ENCODE data around the gene CC2D1B.
A peak's percentile ranks its signal among the peaks of the same experiment; 100 is the strongest.

CC2D1B gene

DNA sequence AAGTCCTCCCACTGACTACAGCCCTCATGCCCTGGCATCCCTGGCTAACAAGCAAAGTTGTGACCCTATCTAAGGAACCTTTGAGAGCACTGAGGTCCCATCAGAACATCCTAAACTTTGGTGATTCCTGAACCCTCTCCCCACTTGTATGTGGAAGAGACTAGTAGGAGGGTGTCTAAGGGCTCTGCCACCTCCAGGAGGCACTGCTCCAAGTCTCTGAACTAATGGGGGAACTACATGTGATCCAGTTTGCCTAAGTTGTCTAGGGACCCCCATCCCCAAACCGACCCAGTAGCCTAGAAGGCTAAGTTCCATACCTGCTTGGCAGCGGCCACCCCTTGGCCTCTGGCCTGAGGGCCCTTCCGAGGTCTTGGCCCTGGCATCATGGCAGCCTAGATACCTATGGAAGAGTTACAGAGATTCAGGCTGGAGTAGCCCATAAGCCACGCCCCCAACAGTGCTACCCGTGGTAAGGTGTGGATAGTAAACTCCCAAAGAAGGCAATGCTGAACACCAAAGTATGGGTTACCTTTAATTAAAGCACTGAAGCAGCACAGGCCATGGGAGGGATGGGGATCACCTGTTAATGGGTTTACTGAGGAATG, 1.7 kb downstream of the CC2D1B start:
- Histone ChIP-seq H4K20me1 (ENCODE audit: insufficient read depth, low read length) (no peaks in the 10 kb centered on the region), H3K79me2 (ENCODE audit: low read length) (peaks cover 16% of the 10 kb centered on the region), H3K27ac (ENCODE audit: low read length) (no peak overlapping the region), H3K9ac (ENCODE audit: low read length) (no peak overlapping the region), H3K4me1 (ENCODE audit: low read length) (peaks cover 8% of the 10 kb centered on the region), H2AFZ (ENCODE audit: low read depth, low read length) (no peak overlapping the region), H3K36me3 (replicated peaks; ENCODE audit: low read depth, low read length) (peaks cover 4% of the 10 kb centered on the region), H3K9me3 (ENCODE audit: insufficient read depth, low read length) (no peaks in the 10 kb centered on the region), H3K27me3 (ENCODE audit: low read depth, low read length) (no peaks in the 10 kb centered on the region), H3K4me2 (ENCODE audit: low read length) (peak overlapping the region; percentile 91), H3K4me3 (ENCODE audit: low read length) (peak overlapping the region; percentile 98; the same call in 1 of the 2 replicates)
- TF ChIP-seq, protein P1, sequence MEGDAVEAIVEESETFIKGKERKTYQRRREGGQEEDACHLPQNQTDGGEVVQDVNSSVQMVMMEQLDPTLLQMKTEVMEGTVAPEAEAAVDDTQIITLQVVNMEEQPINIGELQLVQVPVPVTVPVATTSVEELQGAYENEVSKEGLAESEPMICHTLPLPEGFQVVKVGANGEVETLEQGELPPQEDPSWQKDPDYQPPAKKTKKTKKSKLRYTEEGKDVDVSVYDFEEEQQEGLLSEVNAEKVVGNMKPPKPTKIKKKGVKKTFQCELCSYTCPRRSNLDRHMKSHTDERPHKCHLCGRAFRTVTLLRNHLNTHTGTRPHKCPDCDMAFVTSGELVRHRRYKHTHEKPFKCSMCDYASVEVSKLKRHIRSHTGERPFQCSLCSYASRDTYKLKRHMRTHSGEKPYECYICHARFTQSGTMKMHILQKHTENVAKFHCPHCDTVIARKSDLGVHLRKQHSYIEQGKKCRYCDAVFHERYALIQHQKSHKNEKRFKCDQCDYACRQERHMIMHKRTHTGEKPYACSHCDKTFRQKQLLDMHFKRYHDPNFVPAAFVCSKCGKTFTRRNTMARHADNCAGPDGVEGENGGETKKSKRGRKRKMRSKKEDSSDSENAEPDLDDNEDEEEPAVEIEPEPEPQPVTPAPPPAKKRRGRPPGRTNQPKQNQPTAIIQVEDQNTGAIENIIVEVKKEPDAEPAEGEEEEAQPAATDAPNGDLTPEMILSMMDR (IDR thresholded peaks at IDR 0.05; ENCODE audit: low read depth, low read length): peak; percentile 13; the same call in 1 of the 2 replicates
- TF ChIP-seq EZH2phosphoT487 (IDR thresholded peaks at IDR 0.05; ENCODE audit: low read depth): no peak

DNA sequence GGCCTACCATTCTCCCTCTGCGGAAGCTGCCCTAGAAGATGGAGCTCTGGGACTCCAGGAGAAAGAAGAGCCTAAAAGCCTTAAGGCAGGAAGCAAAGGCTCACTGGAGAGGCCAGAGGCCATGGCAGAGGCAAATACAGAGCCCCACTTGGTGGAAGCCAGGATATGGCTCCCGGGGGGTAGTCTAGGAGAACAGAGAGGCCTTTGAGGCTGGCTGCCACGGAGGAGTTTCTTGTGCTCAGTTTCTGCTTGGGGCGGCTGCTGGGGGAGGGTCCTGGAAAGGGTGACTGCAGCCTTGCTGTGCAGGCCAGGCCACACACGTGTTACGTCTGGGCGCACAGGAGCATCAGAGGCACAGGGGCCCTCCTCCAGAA, 5.4 kb downstream of the CC2D1B start:
- Histone ChIP-seq H3K4me2 (ENCODE audit: low read length) (no peak overlapping the region), H4K20me1 (ENCODE audit: insufficient read depth, low read length) (no peaks in the 10 kb centered on the region), H3K27ac (ENCODE audit: low read length) (no peak overlapping the region), H3K27me3 (ENCODE audit: low read depth, low read length) (no peaks in the 10 kb centered on the region), H3K9me3 (ENCODE audit: insufficient read depth, low read length) (no peaks in the 10 kb centered on the region), H3K4me3 (ENCODE audit: low read length) (no peak overlapping the region), H3K79me2 (ENCODE audit: low read length) (peaks cover 13% of the 10 kb centered on the region), H3K9ac (ENCODE audit: low read length) (no peak overlapping the region), H2AFZ (ENCODE audit: low read depth, low read length) (no peak overlapping the region), H3K36me3 (replicated peaks; ENCODE audit: low read depth, low read length) (peaks cover 16% of the 10 kb centered on the region), H3K4me1 (ENCODE audit: low read length) (peaks cover 8% of the 10 kb centered on the region)
- TF ChIP-seq, protein P1 (IDR thresholded peaks at IDR 0.05; ENCODE audit: low read depth, low read length): no peak
- no peak for TF ChIP-seq EZH2phosphoT487 (IDR thresholded peaks at IDR 0.05; ENCODE audit: low read depth)

DNA sequence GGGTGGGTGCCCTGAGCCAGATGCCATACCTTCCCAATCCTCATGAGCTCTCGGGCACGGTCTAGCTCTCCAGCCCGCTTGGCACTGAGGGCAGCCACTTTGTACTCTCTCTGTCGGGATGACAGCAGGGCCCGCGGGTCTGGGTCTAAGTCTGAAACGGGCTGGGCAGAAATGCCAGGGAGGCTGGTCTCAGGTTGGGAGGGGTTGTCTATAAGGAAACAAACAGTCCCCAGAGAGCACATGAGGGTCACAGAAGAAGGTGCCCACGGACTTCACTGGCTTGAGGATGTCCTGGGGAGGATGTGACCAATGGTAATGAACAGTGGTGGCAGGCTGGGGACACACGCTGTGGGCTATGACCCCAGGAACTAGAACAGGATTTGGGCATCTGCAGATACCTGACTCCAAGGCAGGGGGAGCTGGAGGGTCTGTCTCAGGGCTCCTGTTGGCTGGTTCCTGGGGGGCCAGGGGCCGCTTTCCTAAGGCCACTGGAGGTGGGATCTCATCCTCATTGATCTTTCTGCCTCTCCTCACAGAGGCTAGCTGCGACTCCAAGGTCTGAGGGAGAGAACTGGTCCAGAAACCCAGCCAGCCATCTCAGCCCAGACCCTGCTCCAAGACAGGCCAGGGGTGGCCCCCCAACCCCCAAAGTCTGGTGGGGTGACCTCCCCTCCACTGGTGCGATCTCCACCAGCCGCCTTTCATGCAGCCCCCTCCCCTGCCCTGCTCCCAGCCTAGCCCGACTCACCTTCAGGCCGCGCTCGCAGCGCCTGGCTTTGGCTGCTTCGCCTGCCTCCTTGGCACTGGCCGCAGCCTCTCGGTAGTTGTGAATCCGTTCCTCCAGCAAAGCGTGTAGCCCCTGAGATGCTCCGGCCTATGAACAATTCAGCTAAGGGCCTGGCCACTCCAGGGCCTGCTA, 6.1 kb downstream of the CC2D1B start:
- Histone ChIP-seq H3K4me3 (ENCODE audit: low read length) (no peak overlapping the region), H3K4me1 (ENCODE audit: low read length) (peaks cover 5% of the 10 kb centered on the region), H3K4me2 (ENCODE audit: low read length) (no peak overlapping the region), H3K27me3 (ENCODE audit: low read depth, low read length) (no peaks in the 10 kb centered on the region), H3K9me3 (ENCODE audit: insufficient read depth, low read length) (no peaks in the 10 kb centered on the region), H4K20me1 (ENCODE audit: insufficient read depth, low read length) (no peaks in the 10 kb centered on the region), H3K36me3 (replicated peaks; ENCODE audit: low read depth, low read length) (peaks cover 16% of the 10 kb centered on the region), H3K9ac (ENCODE audit: low read length) (no peak overlapping the region), H3K27ac (ENCODE audit: low read length) (no peak overlapping the region), H3K79me2 (ENCODE audit: low read length) (peaks cover 6% of the 10 kb centered on the region), H2AFZ (ENCODE audit: low read depth, low read length) (no peak overlapping the region)
- TF ChIP-seq, protein P1 (IDR thresholded peaks at IDR 0.05; ENCODE audit: low read depth, low read length): no peak
- no peak for TF ChIP-seq EZH2phosphoT487 (IDR thresholded peaks at IDR 0.05; ENCODE audit: low read depth)

DNA sequence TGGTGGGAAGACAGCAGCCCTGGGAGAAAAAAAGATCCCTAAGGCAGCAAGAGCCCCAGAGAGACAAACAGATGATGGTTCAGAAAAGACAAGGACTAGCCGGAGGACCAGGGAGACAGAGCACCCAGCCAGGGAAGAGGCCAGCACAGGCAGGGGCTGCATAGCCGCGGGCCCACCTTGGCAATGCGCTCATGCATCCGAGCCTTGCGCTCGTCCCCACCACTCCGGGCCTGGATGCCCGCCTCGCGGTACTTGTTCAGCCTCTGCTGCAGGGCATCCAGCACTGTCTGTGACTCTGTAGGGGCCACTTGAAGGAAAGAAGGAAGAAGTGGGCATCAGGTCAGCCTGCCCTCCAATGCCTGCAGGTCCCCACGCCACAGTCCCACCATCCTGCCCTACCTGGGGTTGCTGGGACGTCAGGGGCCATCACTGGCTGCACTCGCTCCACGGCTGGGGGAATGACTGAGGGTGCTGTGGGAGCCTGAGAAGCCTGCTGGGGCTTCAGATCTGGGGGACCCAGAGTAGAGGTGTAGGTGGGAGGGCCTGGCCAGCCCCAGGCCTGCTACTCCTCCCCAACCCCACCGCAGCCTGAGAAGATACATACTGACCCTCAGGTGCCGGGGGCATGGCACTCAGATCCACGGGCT, 7.0 kb downstream of the CC2D1B start:
- H3K36me3 ChIP-seq (replicated peaks; ENCODE audit: low read depth, low read length): peaks cover 16% of the 10 kb centered on the region
- H3K4me3 ChIP-seq (ENCODE audit: low read length): no peak overlapping the region
- H3K4me2 ChIP-seq (ENCODE audit: low read length): no peak overlapping the region
- H3K4me1 ChIP-seq (ENCODE audit: low read length): no peaks in the 10 kb centered on the region
- no peaks in the 10 kb centered on the region for H4K20me1 ChIP-seq (ENCODE audit: insufficient read depth, low read length)
- H3K27ac ChIP-seq (ENCODE audit: low read length): no peak overlapping the region
- no peak overlapping the region for H2AFZ ChIP-seq (ENCODE audit: low read depth, low read length)
- H3K79me2 ChIP-seq (ENCODE audit: low read length): no peaks in the 10 kb centered on the region
- no peak overlapping the region for H3K9ac ChIP-seq (ENCODE audit: low read length)
- no peaks in the 10 kb centered on the region for H3K27me3 ChIP-seq (ENCODE audit: low read depth, low read length)
- TF ChIP-seq, protein P1 (IDR thresholded peaks at IDR 0.05; ENCODE audit: low read depth, low read length): no peak
- no peak for TF ChIP-seq EZH2phosphoT487 (IDR thresholded peaks at IDR 0.05; ENCODE audit: low read depth)
- no peaks in the 10 kb centered on the region for H3K9me3 ChIP-seq (ENCODE audit: insufficient read depth, low read length)

All from OCI-LY3 (cell line).